Trophoblast cell (in vitro differentiated cells and primary cell): ENCODE results near the gene FBLN5.

Source experiments
- DNase-seq, 2 donors: peaks; one replicate each; pipeline ENCODE4 v3.0.0-alpha.2; 2016
- H2AFZ ChIP-seq: 2 replicates; pipeline ENCODE4 v1.6.1; 2013; ENCODE audit warnings: low read length, moderate library complexity, mild to moderate bottlenecking; ENCODE audit not compliant: insufficient read depth, poor library complexity
- H2AK5ac ChIP-seq: 2 replicates; pipeline ENCODE4 v1.6.1; 2013; ENCODE audit warnings: mild to moderate bottlenecking, low read length
- H2BK120ac ChIP-seq: 2 replicates; pipeline ENCODE4 v1.6.1; 2013; ENCODE audit warnings: low read length, mild to moderate bottlenecking, moderate library complexity; ENCODE audit not compliant: insufficient read depth, poor library complexity
- H2BK12ac ChIP-seq: 2 replicates; pipeline ENCODE4 v1.6.1; 2013; ENCODE audit warnings: mild to moderate bottlenecking, low read length, moderate library complexity
- H2BK5ac ChIP-seq: 2 replicates; pipeline ENCODE4 v1.6.1; 2013; ENCODE audit warnings: low read length, low read depth, moderate library complexity, mild to moderate bottlenecking; ENCODE audit not compliant: poor library complexity
- H3K14ac ChIP-seq: 2 replicates; pipeline ENCODE4 v1.6.1; 2013; ENCODE audit warnings: mild to moderate bottlenecking, low read length
- H3K18ac ChIP-seq: 2 replicates; pipeline ENCODE4 v1.6.1; 2013; ENCODE audit warnings: mild to moderate bottlenecking, low read length
- H3K23ac ChIP-seq: 2 replicates; pipeline ENCODE4 v1.6.1; 2013; ENCODE audit warnings: low read length
- H3K27ac ChIP-seq: 2 replicates; pipeline ENCODE4 v1.5.1; 2013; ENCODE audit warnings: low read depth, mild to moderate bottlenecking, inconsistent platforms, low read length, moderate library complexity
- H3K27me3 ChIP-seq: 2 replicates; pipeline ENCODE4 v1.6.1; 2013; ENCODE audit warnings: inconsistent platforms, mild to moderate bottlenecking, low read length, moderate library complexity; ENCODE audit not compliant: insufficient read depth
- H3K36me3 ChIP-seq, 2 experiments: 1 replicate in 1 of 2; 2 replicates in 1 of 2; pipeline ENCODE4 v1.6.1; 2013; ENCODE audit warnings: low read length in 2 of 2, mild to moderate bottlenecking in 2 of 2, moderate library complexity in 1 of 2; ENCODE audit not compliant: insufficient read depth in 2 of 2, control insufficient read depth in 1 of 2
- H3K4ac ChIP-seq: 2 replicates; pipeline ENCODE4 v1.6.1; 2013; ENCODE audit warnings: low read depth, mild to moderate bottlenecking, low read length, moderate library complexity
- H3K4me1 ChIP-seq, 2 experiments: 1 replicate in 1 of 2; 2 replicates in 1 of 2; pipeline ENCODE4 v1.6.1; 2013; ENCODE audit warnings: low read length in 2 of 2, mild to moderate bottlenecking in 2 of 2, moderate library complexity in 1 of 2; ENCODE audit not compliant: insufficient read depth in 2 of 2, control insufficient read depth in 1 of 2
- H3K4me2 ChIP-seq: 2 replicates; pipeline ENCODE4 v1.6.1; 2013; ENCODE audit warnings: inconsistent platforms, mild to moderate bottlenecking, low read length, moderate library complexity
- H3K4me3 ChIP-seq: 2 replicates; pipeline ENCODE4 v1.5.1; 2013; ENCODE audit warnings: mild to moderate bottlenecking, low read depth, low read length, inconsistent platforms
- H3K79me1 ChIP-seq: one replicate; pipeline ENCODE4 v1.6.1; 2013; ENCODE audit warnings: low read length
- H3K79me2 ChIP-seq: 2 replicates; pipeline ENCODE4 v1.6.1; 2013; ENCODE audit warnings: low read length, mild to moderate bottlenecking; ENCODE audit not compliant: control insufficient read depth, insufficient read depth, poor library complexity
- H3K9ac ChIP-seq: 2 replicates; pipeline ENCODE4 v1.6.1; 2013; ENCODE audit warnings: mild to moderate bottlenecking, low read length
- H3K9me3 ChIP-seq: 2 replicates; pipeline ENCODE4 v1.6.1; 2013; ENCODE audit warnings: low read depth, mild to moderate bottlenecking, control low read depth, inconsistent platforms, low read length; ENCODE audit not compliant: insufficient read depth
- H4K12ac ChIP-seq: 2 replicates; pipeline ENCODE4 v1.6.1; 2013; ENCODE audit warnings: low read depth, mild to moderate bottlenecking, low read length, moderate library complexity
- H4K8ac ChIP-seq: 2 replicates; pipeline ENCODE4 v1.6.1; 2013; ENCODE audit warnings: low read depth, mild to moderate bottlenecking, low read length, moderate library complexity
- H4K91ac ChIP-seq: one replicate; pipeline ENCODE4 v1.6.1; 2013; ENCODE audit warnings: low read depth, mild to moderate bottlenecking, low read length, moderate library complexity
- WGBS: extraction: QIAGEN DNeasy Blood & Tissue Kit; methylation state at CpG from one replicate; pipeline ENCODE4 v1.1.7; 2013; ENCODE audit warnings: missing lambda C conversion rate; ENCODE audit not compliant: insufficient read length, insufficient coverage; ENCODE audit errors: extremely low coverage; 5-methylcytosine and 5-hydroxymethylcytosine counted together

Gene FBLN5

GRCh38 chr14:91897106-91897701 lies 50.3 kb downstream of the FBLN5 start:
- Histone ChIP-seq H3K27me3 (no peaks in the 10 kb centered on the region), H4K8ac (no peak overlapping the region), H3K9me3 (no peaks in the 10 kb centered on the region), H3K4me3 (no peak overlapping the region), H3K36me3 (no peaks in the 10 kb centered on the region), H3K23ac (no peak overlapping the region), H2AK5ac (no peak overlapping the region), H3K79me1 (no peaks in the 10 kb centered on the region), H3K9ac (peak overlapping the region; percentile 37), H3K79me2 (no peaks in the 10 kb centered on the region), H3K18ac (no peak overlapping the region), H3K4me1 (no peaks in the 10 kb centered on the region), H4K12ac (no peak overlapping the region), H2BK120ac (no peak overlapping the region), H2BK5ac (no peak overlapping the region), H3K27ac (no peak overlapping the region), H4K91ac (no peak overlapping the region), H3K4me2 (no peak overlapping the region), H2BK12ac (no peak overlapping the region), H2AFZ (no peak overlapping the region), H3K4ac (no peak overlapping the region), H3K14ac (no peak overlapping the region)
- no CpG with 5 or more reads among the region's 10 CpGs for WGBS
- no peak for DNase-seq

- no peak overlapping the region for H4K91ac ChIP-seq
- H2AK5ac ChIP-seq = no peak overlapping the region
- no peak overlapping the region for H3K9ac ChIP-seq
- no peak overlapping the region for H3K14ac ChIP-seq
- no peak overlapping the region for H3K4me3 ChIP-seq
- H3K9me3 ChIP-seq = no peaks in the 10 kb centered on the region
- H4K8ac ChIP-seq = no peak overlapping the region
- H3K79me2 ChIP-seq = no peaks in the 10 kb centered on the region
- H3K27me3 ChIP-seq = no peaks in the 10 kb centered on the region
- H4K12ac ChIP-seq = no peak overlapping the region
- no peak overlapping the region for H3K4me2 ChIP-seq
- no peak overlapping the region for H2BK5ac ChIP-seq
- no peak overlapping the region for H2BK12ac ChIP-seq
- no peaks in the 10 kb centered on the region for H3K4me1 ChIP-seq
- no peak for DNase-seq
- no peak overlapping the region for H3K23ac ChIP-seq
- no peak overlapping the region for H2BK120ac ChIP-seq
- no peak overlapping the region for H3K4ac ChIP-seq
- no CpG with 5 or more reads among the region's 4 CpGs for WGBS
- no peak overlapping the region for H3K18ac ChIP-seq
- H3K27ac ChIP-seq = no peak overlapping the region
- no peaks in the 10 kb centered on the region for H3K79me1 ChIP-seq
- no peaks in the 10 kb centered on the region for H3K36me3 ChIP-seq
- no peak overlapping the region for H2AFZ ChIP-seq
These were observed 51.1 kb downstream of the FBLN5 start for GRCh38 chr14:91896419-91896818.

- H3K18ac ChIP-seq = no peak overlapping the region
- no peak overlapping the region for H3K4me3 ChIP-seq
- H2BK5ac ChIP-seq = no peak overlapping the region
- H3K9me3 ChIP-seq = no peaks in the 10 kb centered on the region
- no CpG with 5 or more reads among the region's 4 CpGs for WGBS
- no peak overlapping the region for H2AK5ac ChIP-seq
- no peak overlapping the region for H3K27ac ChIP-seq
- H4K12ac ChIP-seq = no peak overlapping the region
- no peak overlapping the region for H4K91ac ChIP-seq
- no peak overlapping the region for H4K8ac ChIP-seq
- no peak overlapping the region for H3K4ac ChIP-seq
- H2BK12ac ChIP-seq = no peak overlapping the region
- H2BK120ac ChIP-seq = no peak overlapping the region
- no peaks in the 10 kb centered on the region for H3K79me2 ChIP-seq
- H3K23ac ChIP-seq = no peak overlapping the region
- no peak for DNase-seq
- no peak overlapping the region for H3K9ac ChIP-seq
- no peaks in the 10 kb centered on the region for H3K27me3 ChIP-seq
- no peak overlapping the region for H3K14ac ChIP-seq
- peaks cover 0 to 1% of the 10 kb centered on the region in 2 experiments for H3K4me1 ChIP-seq
- H3K36me3 ChIP-seq = no peaks in the 10 kb centered on the region
- H3K4me2 ChIP-seq = no peak overlapping the region
- no peaks in the 10 kb centered on the region for H3K79me1 ChIP-seq
- no peak overlapping the region for H2AFZ ChIP-seq
These were observed 53.8 kb downstream of the FBLN5 start for GRCh38 chr14:91893669-91894068.

- Histone ChIP-seq H4K8ac (no peak overlapping the region), H4K91ac (no peak overlapping the region), H3K4me2 (no peak overlapping the region), H3K36me3 (no peaks in the 10 kb centered on the region), H2BK5ac (no peak overlapping the region), H3K79me1 (no peaks in the 10 kb centered on the region), H3K23ac (no peak overlapping the region), H3K4me1 (peaks cover 0 to 1% of the 10 kb centered on the region in 2 experiments), H3K14ac (no peak overlapping the region), H3K27ac (no peak overlapping the region), H3K18ac (no peak overlapping the region), H3K4ac (no peak overlapping the region), H3K9ac (no peak overlapping the region), H4K12ac (no peak overlapping the region), H2BK120ac (no peak overlapping the region), H3K79me2 (no peaks in the 10 kb centered on the region), H3K27me3 (no peaks in the 10 kb centered on the region), H3K4me3 (no peak overlapping the region), H2BK12ac (no peak overlapping the region), H3K9me3 (no peaks in the 10 kb centered on the region), H2AFZ (no peak overlapping the region), H2AK5ac (no peak overlapping the region)
- WGBS = no CpG with 5 or more reads among the region's 7 CpGs
- DNase-seq = peak in 1 of 2 donors; percentile 39
These were observed 54.5 kb downstream of the FBLN5 start for GRCh38 chr14:91893007-91893406.
